Activated CD8-positive, alpha-beta memory T cell treated with anti-CD3 and anti-CD28 coated beads for 1 hour (primary cell): Measurements from ENCODE around the gene ALAS1.

Experiments used
- DNase-seq, 2 donors: peaks; one replicate each; pipeline ENCODE4 v3.0.0-alpha.2; 2020; ENCODE audit warnings: low read depth in 1 of 2; ENCODE audit errors: extremely low read depth in 1 of 2

The ALAS1 gene

DNA sequence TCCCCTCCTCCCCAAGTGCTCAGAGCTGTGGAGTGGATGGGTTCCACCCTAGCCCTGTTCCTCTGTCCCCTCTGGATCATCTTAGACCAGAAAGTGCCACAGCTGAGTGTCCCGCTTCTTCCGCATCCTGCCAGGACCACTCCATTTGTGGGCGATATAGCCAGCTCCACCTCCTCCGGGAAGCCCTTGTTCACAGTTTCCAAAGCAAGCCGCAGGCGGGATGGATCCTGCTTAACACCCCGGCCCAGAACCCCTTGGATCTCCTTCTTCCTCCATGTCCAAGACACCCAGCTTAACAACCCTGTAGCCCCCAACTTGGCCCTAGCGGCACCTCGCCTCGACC is 490 bp upstream of the ALAS1 start:
- no peak for DNase-seq

DNA sequence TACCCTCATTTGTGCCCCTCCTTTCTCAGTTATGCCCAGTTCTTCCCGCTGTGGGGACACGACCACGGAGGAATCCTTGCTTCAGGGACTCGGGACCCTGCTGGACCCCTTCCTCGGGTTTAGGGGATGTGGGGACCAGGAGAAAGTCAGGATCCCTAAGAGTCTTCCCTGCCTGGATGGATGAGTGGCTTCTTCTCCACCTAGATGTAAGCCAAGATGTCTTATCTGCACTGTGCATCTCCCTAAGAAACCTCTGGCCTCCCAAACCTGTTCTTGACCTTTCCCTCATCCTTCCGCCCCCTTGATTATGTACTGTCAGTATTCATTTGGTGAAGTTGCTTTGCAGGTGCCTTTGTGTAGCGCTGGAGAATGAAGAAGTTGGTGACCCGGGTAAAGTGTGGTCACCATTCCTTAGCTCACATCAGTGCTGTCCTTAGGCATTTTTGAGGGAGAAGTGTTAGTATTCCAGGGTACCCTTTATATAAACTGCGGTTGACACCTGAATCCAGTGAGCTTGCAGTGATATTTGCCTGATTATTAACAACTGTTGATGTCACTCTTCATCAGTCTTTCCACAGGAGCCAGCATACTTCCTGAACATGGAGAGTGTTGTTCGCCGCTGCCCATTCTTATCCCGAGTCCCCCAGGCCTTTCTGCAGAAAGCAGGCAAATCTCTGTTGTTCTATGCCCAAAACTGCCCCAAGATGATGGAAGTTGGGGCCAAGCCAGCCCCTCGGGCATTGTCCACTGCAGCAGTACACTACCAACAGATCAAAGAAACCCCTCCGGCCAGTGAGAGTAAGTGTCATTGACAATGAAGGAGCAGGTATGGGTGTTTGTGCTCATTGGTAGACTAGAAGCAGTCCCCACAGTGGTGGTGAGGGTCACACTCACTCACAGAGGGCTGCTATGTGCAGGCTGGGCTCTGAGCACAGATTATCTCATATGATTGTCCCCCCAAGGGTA is 966 bp downstream of the ALAS1 start:
- DNase-seq = no peak

DNA sequence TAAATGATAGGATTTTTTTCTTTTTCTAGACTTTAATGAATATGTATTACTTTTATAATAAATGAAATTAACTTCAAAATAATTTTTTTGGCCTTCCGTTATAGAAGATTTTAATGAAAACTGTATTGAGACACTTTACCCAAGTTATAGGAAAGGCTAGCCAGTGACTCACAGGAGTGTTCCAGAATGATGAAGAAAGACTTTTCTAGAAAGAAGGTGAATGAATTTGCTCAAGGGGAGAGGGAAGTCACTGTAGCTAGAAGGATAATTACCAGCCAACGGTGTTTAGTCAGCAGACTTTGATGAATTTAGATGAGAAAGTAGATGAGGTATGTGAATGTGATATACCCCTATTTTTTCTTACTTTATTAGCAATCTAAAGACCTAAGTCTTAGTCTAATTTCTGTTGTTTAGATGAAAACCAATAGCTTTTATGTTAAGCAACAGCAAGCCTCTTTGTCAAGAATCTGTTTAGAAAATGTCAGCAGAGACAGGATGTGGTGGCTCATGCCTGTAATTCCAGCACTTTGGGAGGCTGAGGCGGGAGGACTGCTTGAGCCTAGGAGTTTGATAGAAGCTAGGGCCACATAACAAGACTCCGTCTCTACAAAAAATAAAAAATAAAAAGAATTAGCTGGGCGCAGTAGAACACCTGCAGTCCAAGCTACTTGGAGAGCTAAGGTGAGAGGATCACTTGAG is 3.2 kb downstream of the ALAS1 start:
- no peak for DNase-seq

DNA sequence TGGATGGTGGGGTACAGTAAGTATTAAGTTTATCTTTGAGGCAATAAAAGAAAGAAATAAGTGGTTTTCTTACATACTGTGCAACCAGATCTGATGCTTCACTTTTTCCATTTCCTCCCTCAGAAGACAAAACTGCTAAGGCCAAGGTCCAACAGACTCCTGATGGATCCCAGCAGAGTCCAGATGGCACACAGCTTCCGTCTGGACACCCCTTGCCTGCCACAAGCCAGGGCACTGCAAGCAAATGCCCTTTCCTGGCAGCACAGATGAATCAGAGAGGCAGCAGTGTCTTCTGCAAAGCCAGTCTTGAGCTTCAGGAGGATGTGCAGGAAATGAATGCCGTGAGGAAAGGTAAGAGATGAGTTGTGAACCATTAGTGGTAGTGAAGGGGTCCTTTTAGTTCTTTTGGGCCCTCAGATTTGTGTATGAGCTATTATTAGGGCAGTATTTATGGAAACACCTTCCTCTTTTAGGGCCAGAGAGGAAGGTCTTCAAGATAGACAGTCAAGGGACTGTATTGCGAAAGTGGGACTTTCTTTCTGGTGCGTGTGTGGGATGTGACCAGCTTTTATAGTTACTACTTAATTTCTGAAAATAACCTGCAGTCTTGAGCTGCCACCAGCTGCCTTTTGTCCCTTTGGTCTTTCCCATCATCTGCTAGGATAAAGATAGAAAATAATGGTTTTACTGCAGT is 4.6 kb downstream of the ALAS1 start:
- no peak for DNase-seq

DNA sequence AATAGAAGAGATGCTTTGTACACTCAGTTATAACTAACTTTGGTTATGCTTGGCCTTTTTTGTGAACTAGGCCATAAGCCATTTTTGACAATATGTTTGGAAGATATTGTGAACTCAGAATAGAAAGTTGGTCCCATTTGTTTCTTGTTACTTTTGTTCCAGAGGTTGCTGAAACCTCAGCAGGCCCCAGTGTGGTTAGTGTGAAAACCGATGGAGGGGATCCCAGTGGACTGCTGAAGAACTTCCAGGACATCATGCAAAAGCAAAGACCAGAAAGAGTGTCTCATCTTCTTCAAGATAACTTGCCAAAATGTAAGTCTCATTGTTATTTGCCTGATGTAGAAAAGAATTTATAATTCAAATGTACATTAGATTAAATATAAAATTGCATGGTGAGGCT is 5.7 kb downstream of the ALAS1 start:
- no peak for DNase-seq

DNA sequence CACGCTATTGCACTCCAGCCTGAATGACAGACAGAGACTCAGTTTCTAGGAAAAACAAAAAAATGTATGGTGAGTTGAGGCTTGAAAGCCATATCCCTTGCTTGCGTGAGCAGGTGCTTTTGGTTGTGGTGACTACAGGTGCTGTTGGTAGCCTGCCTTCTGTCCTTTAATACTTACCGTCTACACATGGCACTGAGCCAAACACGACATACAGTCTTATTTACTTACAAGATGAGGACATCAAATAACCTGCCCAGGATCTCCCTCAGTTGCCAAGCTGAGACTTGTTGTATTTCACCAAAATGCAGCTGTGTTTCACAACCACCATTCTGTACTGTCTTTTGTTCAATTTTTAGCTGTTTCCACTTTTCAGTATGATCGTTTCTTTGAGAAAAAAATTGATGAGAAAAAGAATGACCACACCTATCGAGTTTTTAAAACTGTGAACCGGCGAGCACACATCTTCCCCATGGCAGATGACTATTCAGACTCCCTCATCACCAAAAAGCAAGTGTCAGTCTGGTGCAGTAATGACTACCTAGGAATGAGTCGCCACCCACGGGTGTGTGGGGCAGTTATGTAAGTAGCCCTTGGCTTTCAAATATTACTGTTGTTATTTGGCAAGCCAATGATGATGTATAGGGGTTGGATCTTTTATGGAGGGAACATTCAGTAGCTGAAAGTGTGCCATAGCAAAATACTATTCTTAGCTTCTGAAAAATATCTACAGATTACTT is 6.5 kb downstream of the ALAS1 start:
- DNase-seq = no peak

DNA sequence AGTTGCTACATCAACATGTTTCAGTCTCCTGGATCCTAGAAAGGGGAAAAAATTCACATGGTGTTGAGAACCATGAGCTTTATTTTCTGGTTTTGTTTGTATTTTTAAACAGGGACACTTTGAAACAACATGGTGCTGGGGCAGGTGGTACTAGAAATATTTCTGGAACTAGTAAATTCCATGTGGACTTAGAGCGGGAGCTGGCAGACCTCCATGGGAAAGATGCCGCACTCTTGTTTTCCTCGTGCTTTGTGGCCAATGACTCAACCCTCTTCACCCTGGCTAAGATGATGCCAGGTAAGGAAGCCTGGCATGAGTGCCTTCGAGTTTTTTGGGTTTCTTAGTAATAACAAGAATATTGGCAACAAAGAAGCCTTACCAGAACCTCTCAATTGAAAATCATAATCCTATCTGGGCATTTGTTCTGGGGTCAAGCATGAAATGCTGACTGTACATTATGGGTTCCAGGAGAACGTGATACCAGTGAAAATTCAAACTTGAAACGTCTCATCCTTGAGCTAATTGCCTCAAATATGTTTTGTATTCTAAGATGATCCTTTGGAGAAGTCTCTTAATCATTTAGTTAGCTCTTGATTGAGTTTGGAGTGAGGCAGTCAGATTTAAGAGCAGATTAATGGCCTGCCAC is 7.9 kb downstream of the ALAS1 start:
- DNase-seq = no peak

DNA sequence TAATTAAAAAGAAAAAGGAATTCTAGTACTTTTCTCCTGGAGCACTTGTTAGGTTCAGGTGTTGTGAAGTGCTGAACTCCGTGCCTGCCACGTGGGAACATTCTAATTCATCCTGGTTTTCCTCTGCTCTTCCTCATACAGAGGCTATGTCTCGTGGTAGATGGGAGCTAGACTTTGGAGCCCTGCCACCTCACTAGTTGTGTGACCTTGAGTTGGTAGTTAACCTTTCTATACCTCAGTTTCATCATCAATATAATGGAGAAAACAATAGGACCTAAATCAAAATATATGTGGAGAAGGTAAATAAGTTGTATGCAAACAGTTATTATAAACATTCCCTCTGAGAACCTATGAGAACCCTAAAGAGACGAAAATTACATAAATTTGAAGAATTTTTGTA is 10.6 kb downstream of the ALAS1 start:
- DNase-seq = no peak

DNA sequence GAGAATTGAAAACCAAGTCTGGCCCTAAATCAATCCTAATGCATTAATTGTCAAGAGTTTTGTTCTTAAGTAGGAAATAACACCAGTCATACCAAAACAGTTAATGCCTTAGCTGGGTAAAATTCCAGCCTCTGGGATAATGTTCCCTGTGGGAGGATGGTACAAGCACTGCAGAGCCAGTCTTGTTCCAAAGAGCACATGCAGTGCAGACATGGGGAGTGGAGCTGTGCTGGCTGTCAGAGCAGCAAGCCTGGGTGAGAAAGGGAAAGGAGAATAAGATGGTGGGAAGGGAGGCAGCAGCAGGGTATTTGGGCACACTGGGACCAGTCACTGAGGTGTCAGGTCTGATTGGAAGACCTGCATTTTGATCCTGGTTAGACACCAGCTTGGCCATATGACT is 12.1 kb downstream of the ALAS1 start:
- no peak for DNase-seq

DNA sequence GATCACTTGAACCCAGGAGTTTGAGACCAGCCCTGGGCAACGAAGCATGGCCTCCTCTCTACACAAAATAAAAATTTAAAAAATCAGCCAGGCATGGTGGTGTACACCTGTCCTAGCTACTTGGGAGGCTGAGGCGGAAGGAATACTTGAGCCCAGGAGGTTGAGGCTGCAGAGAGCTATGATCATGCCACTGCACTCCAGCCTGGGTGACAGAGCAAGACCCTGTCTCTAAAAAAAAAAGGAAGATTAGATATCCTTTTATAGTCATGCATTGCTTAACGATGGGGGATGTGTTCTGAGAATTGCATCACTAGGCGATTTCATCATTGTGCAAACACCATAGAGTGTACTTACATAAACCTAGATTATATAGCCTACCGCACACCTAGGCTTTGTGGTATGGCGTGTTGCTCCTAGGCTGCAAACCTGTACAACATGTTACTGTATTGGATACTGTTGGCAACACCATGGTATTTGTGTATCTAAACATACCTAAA is 12.6 kb downstream of the ALAS1 start:
- DNase-seq = no peak

DNA sequence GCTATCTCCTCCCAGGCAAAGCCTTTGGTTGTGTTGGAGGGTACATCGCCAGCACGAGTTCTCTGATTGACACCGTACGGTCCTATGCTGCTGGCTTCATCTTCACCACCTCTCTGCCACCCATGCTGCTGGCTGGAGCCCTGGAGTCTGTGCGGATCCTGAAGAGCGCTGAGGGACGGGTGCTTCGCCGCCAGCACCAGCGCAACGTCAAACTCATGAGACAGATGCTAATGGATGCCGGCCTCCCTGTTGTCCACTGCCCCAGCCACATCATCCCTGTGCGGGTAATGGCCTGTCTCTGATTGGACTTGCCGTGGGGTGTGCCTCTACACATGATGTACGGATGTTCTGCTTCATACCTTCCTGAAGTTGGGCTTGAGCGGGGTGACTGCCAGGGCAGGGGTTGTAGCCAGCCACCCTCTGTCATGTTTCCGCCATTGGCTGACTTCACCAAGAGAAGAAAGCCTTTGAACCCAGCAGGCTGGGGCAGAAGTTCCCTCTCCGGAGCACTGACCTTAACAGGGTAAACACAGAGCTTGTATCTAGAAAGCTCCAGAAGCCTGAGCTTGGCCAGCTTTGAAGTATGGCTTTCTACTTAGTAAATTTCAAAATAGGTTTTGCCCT is 13.4 kb downstream of the ALAS1 start:
- no peak for DNase-seq

DNA sequence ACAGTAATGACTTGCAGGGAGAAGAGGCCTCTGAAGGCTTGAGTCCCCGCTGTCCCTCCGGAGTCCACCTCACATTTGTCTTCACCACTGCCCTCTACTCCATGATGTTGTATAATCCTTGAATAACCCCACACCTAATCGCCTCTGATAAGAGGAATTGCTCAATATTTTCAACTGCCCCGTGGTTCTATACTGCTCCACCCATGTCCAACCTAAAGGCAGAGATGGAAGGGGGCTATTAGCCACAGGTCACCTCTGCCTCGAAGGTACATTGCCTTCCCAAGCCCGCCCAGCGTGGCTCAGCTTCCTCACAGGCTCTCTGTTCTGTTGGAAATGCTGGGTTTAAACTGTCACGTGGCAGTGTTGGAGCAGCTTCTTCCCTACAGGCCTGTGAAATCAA is 15.0 kb downstream of the ALAS1 start:
- no peak for DNase-seq

DNA sequence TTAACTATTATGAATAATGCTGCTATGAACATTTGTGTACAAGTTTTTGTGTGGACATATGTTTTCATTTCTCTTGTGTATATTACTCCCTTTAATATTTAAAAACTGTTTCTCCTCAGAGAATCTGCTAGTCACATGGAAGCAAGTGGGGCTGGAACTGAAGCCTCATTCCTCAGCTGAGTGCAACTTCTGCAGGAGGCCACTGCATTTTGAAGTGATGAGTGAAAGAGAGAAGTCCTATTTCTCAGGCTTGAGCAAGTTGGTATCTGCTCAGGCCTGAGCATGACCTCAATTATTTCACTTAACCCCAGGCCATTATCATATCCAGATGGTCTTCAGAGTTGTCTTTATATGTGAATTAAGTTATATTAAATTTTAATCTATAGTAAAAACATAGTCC is 15.9 kb downstream of the ALAS1 start:
- no peak for DNase-seq

DNA sequence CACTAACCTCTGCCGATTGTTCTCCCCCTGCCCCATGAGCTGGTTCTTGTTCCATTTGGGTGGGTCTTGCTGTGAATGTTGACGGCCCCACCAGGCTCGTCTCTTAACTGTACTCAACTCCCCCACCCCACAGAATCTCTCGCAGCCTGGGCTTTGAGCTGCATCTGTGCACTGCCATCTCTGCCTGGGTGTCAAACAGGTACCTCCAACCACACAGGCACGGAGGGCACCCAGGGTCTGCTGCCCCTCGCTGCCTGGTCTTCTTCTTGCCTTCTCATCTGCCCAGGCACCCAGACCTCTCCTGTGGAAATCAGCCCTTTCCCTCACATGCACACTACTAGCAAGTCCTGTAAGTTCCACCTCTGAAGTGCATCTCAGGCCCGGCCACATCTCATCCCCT is 17.4 kb downstream of the ALAS1 start:
- DNase-seq = no peak

DNA sequence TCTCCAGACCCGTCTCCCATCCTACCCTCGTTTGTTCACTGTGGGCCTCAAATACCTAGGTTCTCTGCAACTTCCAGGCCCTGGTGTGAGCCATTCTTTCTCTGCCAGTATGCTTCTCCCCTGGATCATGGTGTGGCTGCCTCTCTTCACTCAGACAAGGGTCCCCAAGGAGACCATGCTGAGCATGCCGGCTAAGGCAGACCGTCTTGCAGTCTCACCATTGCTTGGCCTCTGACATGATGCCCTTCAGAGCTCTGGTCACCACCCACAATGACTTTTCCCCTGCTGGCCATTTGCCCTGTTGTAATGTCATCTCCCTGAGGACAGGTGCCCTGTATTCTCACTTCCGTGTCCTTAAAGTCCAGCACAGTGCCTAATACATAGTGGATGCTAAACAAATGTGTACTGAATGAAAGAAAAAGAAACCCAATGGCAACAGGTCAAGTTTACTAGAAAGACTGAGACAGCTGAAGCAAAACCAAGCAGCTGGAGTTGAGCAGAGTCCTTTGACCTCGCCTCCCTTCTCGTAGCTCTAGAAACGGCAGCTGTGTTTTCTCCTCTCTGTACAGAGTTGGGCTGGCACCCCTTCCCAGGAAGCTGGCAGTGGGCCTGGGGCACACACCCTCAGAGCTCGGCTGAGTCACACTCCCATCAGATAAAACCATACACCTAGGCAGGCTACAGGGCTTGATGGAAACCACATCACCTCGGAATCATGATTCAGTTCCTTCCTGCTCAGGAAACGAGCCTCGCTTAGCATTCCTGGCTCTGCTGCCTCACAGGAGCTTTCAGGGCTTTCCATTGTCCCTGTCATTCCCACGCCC is 18.8 kb downstream of the ALAS1 start:
- peak; percentile 39 to 54 for DNase-seq

DNA sequence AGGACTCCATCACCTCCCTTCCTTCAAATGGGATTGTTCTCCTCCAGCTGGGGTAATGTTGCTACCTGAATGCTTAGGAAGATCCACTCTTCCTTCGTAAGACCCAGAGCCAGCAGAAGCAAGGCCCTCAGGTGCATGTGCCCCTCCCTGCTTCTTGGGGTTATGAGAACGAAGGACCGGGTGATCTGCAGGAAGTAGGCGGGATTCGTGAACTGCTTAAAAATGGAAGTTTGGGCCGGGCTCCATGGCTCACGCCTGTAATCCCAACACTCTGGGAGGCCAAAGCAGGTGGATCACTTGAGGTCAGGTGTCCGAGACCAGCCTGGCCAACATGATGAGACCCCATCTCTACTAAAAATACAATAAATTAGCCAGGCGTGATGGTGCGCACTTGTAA is 19.4 kb downstream of the ALAS1 start:
- DNase-seq = no peak

DNA sequence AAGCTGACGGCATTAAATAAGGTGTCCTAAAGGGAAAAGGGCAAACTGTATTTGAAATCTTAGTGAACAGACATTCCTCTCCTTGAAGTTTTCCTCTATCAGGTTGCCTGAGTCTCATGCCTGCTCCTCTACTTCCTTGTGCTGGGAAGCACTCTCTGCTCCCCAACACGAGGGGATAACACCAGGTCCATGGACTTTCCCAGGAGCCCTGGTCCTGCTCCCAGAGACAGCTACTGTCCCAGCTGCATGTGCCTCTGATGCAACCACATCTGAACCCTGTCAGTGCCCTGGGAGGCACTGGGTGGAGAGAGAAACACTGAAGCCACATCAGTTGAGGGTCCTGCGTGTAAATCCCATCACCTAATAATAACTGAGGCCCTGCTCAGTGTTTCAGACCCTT is 20.1 kb downstream of the ALAS1 start:
- DNase-seq = no peak

DNA sequence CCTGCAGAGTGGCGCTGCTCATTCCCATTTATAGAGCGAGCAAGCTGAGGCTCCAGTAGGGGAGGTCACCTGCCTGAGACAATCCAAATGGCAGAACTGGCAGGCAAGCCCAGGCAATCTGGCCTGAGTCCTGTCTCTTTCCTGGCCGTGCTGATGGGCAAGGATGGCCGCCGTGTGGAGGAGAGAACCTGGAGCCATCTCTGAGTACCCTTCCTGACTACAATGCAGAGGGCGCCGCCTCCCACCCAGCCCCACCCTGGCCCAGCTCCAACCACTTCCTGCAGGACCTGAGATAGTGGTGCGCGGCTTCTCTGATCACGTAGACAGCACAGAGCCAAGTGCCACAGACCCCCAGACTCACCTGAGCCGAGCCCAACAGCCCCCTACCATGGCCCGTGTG is 20.5 kb downstream of the ALAS1 start:
- no peak for DNase-seq
